Measurements from ENCODE around the gene ATP5F1D.

The ATP5F1D gene

GRCh38 chr19:1257475-1258162 lies 16.1 kb downstream of the ATP5F1D start:
- no peak for DNase-seq (ENCODE audit: low read depth in 2 of 2, low spot score in 1 of 2)

- DNase-seq (ENCODE audit: low read depth in 2 of 2, low spot score in 1 of 2): no peak
These were observed 16.6 kb downstream of the ATP5F1D start for GRCh38 chr19:1258163-1258492.

- DNase-seq (ENCODE audit: low read depth in 2 of 2, low spot score in 1 of 2): no peak
These were observed 17.2 kb downstream of the ATP5F1D start for GRCh38 chr19:1258707-1259205.

- DNase-seq (ENCODE audit: low read depth in 2 of 2, low spot score in 1 of 2): peak in 1 of 2 donors; percentile 51
These were observed 17.8 kb downstream of the ATP5F1D start for GRCh38 chr19:1259206-1259875.

- DNase-seq (ENCODE audit: low read depth in 2 of 2, low spot score in 1 of 2): no peak
These were observed 18.6 kb downstream of the ATP5F1D start for GRCh38 chr19:1259876-1260748.

- peak; percentile 87 to 95 for DNase-seq (ENCODE audit: low read depth in 2 of 2, low spot score in 1 of 2)
These were observed 19.4 kb downstream of the ATP5F1D start for GRCh38 chr19:1260749-1261537.

- DNase-seq (ENCODE audit: low read depth in 2 of 2, low spot score in 1 of 2): no peak
These were observed 19.9 kb downstream of the ATP5F1D start for GRCh38 chr19:1261538-1261797.

- no peak for DNase-seq (ENCODE audit: low read depth in 2 of 2, low spot score in 1 of 2)
These were observed 20.5 kb downstream of the ATP5F1D start for GRCh38 chr19:1261798-1262622.

GRCh38 chr19:1262623-1263123 lies 21.1 kb downstream of the ATP5F1D start:
- no peak for DNase-seq (ENCODE audit: low read depth in 2 of 2, low spot score in 1 of 2)

- DNase-seq (ENCODE audit: low read depth in 2 of 2, low spot score in 1 of 2): no peak
These were observed 21.6 kb downstream of the ATP5F1D start for GRCh38 chr19:1263188-1263587.

GRCh38 chr19:1264801-1265614 lies 23.5 kb downstream of the ATP5F1D start:
- no peak for DNase-seq (ENCODE audit: low read depth in 2 of 2, low spot score in 1 of 2)

GRCh38 chr19:1265615-1266128 lies 24.1 kb downstream of the ATP5F1D start:
- no peak for DNase-seq (ENCODE audit: low read depth in 2 of 2, low spot score in 1 of 2)

GRCh38 chr19:1266129-1266915 lies 24.8 kb downstream of the ATP5F1D start:
- DNase-seq (ENCODE audit: low read depth in 2 of 2, low spot score in 1 of 2): peak in 1 of 2 donors; percentile 62

GRCh38 chr19:1266916-1267476 lies 25.4 kb downstream of the ATP5F1D start:
- DNase-seq (ENCODE audit: low read depth in 2 of 2, low spot score in 1 of 2): no peak

- DNase-seq (ENCODE audit: low read depth in 2 of 2, low spot score in 1 of 2): no peak
These were observed 26.1 kb downstream of the ATP5F1D start for GRCh38 chr19:1267477-1268225.

- no peak for DNase-seq (ENCODE audit: low read depth in 2 of 2, low spot score in 1 of 2)
These were observed 26.9 kb downstream of the ATP5F1D start for GRCh38 chr19:1268226-1269064.

Measured in stimulated activated CD8-positive, alpha-beta memory T cell treated with anti-CD3 and anti-CD28 coated beads, Interleukin-4, amount 100 ng/mL, for 1 hour (primary cell).